ENCODE measurements around the gene B4GALT7.
A peak's percentile ranks its signal among the peaks of the same experiment; 100 is the strongest.

B4GALT7 gene

DNA sequence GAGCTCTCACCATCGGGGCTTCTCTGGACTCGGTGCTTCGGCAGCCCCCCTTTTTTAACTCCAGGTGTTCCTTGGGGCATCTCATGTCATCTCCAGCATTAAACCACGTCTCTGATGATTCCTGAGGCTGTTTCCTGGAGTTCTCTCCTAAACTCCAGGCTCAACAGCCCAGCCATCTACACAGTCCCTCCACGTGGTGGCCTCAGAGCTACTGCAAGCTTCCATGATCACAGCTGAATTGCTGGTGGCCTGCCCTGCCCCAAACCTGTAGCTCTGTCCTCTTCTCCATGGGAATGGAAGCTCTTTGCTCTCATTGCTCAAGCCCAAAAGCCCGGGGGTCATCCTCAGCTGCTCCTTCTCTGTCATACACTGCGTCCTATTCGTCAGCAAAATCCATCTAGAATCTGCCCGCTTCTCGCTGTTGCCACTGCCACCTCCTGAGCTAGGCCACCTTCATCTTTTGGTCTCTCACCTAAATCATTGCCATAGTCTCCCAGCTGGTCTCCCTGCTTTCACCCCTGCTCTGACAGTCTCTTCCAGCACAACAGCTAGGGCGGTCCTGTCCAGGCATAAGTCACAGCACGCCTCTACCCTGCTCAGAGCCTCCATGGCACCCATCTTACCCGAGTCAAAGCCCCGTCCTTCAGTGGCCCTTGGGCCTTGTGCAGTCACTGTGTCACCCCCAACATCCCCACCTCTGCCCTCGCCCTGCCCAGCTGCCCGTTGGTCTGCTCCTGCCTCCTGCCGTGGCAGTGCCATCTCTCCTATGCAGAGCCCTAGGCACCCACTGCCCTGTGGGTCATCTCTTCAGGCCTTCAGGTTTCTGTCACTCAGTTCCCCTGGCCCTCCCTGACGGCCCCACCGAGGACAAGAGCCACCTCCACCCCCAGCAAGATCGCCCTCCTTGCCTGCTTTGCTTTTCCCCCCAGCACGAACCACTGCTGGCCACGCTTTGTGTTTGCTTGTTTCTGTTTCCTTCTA, 6.4 kb downstream of the B4GALT7 start:
- intact Hi-C loops (cut with DNase I; ENCODE audit: low total_unique reads) = no loop called here
- Histone ChIP-seq H3K9me3 (no peaks in the 10 kb centered on the region), H3K4me1 (peaks cover 0 to 24% (median 12%) of the 10 kb centered on the region in 4 donors), H3K27me3 (no peaks in the 10 kb centered on the region), H3K4me3 (no peak overlapping the region), H3K27ac (no peak overlapping the region), H3K36me3 (peaks cover 0 to 59% (median 8%) of the 10 kb centered on the region in 3 donors)
- TF ChIP-seq, protein P1, sequence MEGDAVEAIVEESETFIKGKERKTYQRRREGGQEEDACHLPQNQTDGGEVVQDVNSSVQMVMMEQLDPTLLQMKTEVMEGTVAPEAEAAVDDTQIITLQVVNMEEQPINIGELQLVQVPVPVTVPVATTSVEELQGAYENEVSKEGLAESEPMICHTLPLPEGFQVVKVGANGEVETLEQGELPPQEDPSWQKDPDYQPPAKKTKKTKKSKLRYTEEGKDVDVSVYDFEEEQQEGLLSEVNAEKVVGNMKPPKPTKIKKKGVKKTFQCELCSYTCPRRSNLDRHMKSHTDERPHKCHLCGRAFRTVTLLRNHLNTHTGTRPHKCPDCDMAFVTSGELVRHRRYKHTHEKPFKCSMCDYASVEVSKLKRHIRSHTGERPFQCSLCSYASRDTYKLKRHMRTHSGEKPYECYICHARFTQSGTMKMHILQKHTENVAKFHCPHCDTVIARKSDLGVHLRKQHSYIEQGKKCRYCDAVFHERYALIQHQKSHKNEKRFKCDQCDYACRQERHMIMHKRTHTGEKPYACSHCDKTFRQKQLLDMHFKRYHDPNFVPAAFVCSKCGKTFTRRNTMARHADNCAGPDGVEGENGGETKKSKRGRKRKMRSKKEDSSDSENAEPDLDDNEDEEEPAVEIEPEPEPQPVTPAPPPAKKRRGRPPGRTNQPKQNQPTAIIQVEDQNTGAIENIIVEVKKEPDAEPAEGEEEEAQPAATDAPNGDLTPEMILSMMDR (IDR thresholded peaks at IDR 0.05) = no peak
- DNase-seq = no peak

DNA sequence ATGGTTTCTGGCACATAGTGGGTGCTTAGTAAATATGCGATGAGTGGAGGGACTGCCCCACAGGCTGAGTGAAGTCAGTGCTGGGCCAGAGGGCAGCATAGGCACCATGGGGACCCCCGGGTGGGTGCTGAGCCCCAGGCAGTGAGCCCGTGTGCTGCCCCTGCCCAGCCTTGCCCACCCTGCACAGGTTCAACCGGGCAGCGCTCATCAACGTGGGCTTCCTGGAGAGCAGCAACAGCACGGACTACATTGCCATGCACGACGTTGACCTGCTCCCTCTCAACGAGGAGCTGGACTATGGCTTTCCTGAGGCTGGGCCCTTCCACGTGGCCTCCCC, 7.2 kb downstream of the B4GALT7 start:
- Histone ChIP-seq H3K27ac (no peak overlapping the region), H3K4me3 (no peak overlapping the region), H3K36me3 (peaks cover 0 to 63% (median 8%) of the 10 kb centered on the region in 3 donors), H3K9me3 (no peaks in the 10 kb centered on the region), H3K27me3 (no peaks in the 10 kb centered on the region), H3K4me1 (peaks cover 0 to 17% (median 8%) of the 10 kb centered on the region in 4 donors)
- TF ChIP-seq, protein P1 (IDR thresholded peaks at IDR 0.05) = no peak
- intact Hi-C loops (cut with DNase I; ENCODE audit: low total_unique reads) = no loop called here
- no peak for DNase-seq

DNA sequence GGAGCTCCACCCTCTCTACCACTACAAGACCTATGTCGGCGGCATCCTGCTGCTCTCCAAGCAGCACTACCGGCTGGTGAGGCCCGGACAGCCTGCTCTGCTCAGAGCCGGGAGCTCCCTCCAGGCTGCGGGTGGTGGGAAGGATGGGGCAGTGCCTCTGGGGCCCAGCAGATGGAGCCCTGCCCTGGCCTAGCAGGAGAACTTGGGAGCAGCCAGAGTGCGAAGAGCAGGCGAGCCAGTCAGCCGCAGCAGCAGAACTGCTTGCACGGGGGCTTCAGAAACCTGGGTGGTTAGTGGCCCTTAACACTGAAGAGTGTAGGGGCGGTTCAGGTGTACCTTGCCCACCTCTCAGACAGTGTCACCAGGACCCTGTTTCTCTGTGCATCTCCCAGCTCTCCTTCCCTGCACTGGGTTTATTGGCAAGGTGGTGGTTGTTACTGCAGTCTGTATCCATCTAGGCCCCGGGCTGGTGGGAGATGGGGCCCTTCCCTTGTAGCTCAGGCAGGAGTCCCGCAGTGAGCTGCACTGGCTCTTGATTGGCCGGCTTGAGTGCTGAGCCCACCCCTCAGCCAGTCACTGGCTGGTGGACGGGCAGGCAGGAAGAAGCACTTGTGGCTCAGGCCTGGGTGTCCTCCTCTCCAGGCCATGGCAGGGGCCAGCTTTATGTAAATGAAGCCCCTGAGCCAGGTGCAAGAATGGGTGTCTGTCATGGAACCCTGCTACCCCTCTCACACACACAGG, 7.7 kb downstream of the B4GALT7 start:
- peaks cover 0 to 12% (median 7%) of the 10 kb centered on the region in 4 donors for H3K4me1 ChIP-seq
- H3K4me3 ChIP-seq = no peak overlapping the region
- H3K27me3 ChIP-seq = no peaks in the 10 kb centered on the region
- H3K36me3 ChIP-seq = peaks cover 0 to 63% (median 8%) of the 10 kb centered on the region in 3 donors
- H3K27ac ChIP-seq = no peak overlapping the region
- no peaks in the 10 kb centered on the region for H3K9me3 ChIP-seq
- TF ChIP-seq, protein P1 (IDR thresholded peaks at IDR 0.05) = peak; percentile 76 to 94
- DNase-seq = peak; percentile 65 to 78
- intact Hi-C loops (cut with DNase I; ENCODE audit: low total_unique reads) = no loop called here

DNA sequence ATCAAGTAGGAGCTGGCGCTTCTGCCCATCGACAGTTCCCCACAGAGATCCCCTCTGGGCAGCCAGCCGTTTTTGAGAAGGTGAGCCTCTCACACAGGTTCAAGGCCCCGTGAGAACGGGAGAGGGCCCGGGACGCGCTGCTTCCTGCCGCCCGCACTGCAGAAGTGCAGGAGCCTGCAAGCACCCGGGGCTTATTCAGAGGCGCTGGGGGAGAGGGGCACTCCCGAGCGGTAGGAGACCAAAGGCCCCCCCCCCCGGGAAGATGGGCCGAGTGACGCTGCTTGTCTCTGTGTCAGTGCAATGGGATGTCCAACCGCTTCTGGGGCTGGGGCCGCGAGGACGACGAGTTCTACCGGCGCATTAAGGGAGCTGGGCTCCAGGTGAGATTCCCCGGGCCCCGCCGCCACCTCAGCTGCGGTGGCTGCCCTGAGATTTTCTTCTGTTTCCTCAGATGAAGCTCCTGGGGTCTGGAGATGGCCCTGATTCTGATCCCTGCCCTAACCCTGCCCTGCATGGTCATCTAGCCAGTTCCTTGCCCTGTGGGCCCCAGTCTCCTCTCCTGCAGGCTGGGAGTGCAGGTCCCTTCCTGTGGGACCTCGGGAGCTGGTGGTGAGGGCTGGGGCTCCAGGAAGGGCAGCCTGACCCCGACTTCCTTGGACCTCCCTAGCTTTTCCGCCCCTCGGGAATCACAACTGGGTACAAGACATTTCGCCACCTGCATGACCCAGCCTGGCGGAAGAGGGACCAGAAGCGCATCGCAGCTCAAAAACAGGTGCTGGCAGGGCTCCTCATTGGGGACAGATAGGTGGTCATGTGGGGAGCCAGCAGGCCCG, 8.5 kb downstream of the B4GALT7 start:
- intact Hi-C loops (cut with DNase I; ENCODE audit: low total_unique reads) = no loop called here

More for the DNA sequence above, 8.5 kb downstream of the B4GALT7 start:
- DNase-seq = no peak
- Histone ChIP-seq H3K9me3 (no peaks in the 10 kb centered on the region), H3K4me3 (no peak overlapping the region), H3K27ac (no peak overlapping the region), H3K36me3 (peaks cover 0 to 63% (median 8%) of the 10 kb centered on the region in 3 donors), H3K4me1 (peaks cover 0 to 12% (median 7%) of the 10 kb centered on the region in 4 donors), H3K27me3 (no peaks in the 10 kb centered on the region)
- TF ChIP-seq, protein P1 (IDR thresholded peaks at IDR 0.05) = no peak

Data from tibial artery (tissue), 4 donors.